DOHH2 (cell line): ENCODE measurements around the gene PLA2G4F.

Experiments
- H3F3A ChIP-seq: fragments of 200-600 bp; sonication (generic), shearing (Covaris generic); 2 replicates; pipeline ENCODE4 v1.6.0; 2016; ENCODE audit warnings: antibody characterized with exemption, mild to moderate bottlenecking; ENCODE audit not compliant: control insufficient read depth, insufficient read depth
- H3K27ac ChIP-seq: fragments of 200-600 bp; sonication (generic); 2 replicates; pipeline ENCODE4 v1.5.1; 2014; ENCODE audit warnings: low read depth, mild to moderate bottlenecking, low read length, moderate library complexity
- H3K27me3 ChIP-seq: fragments of 200-600 bp; sonication (generic); 2 replicates; pipeline ENCODE4 v1.6.1; 2014; ENCODE audit warnings: mild to moderate bottlenecking, low read length, mixed read lengths; ENCODE audit not compliant: control insufficient read depth
- H3K36me3 ChIP-seq: fragments of 200-600 bp; sonication (generic); 2 replicates; pipeline ENCODE4 v1.6.1; 2014; ENCODE audit warnings: mild to moderate bottlenecking, low read length, moderate library complexity, mixed read lengths; ENCODE audit not compliant: control insufficient read depth
- H3K4me1 ChIP-seq: fragments of 200-600 bp; sonication (generic); 2 replicates; pipeline ENCODE4 v1.6.1; 2014; ENCODE audit warnings: mild to moderate bottlenecking, low read length, mixed read lengths; ENCODE audit not compliant: control insufficient read depth
- H3K4me2 ChIP-seq: fragments of 200-600 bp; sonication (generic); 2 replicates; pipeline ENCODE4 v1.6.0; 2014; ENCODE audit warnings: mild to moderate bottlenecking, low read length, moderate library complexity
- H3K4me3 ChIP-seq: fragments of 200-600 bp; sonication (generic); 2 replicates; pipeline ENCODE4 v1.5.1; 2014; ENCODE audit warnings: mild to moderate bottlenecking, low read length, mixed read lengths
- H3K79me2 ChIP-seq: fragments of 200-600 bp; sonication (generic); 2 replicates; pipeline ENCODE4 v1.6.1; 2014; ENCODE audit warnings: mild to moderate bottlenecking, low read length, mixed read lengths; ENCODE audit not compliant: control insufficient read depth
- H3K9me2 ChIP-seq: fragments of 200-600 bp; sonication (generic); replicated peaks from 2 replicates; pipeline ENCODE4 v1.6.1; 2014; ENCODE audit warnings: mild to moderate bottlenecking, low read length, mixed read lengths; ENCODE audit not compliant: control insufficient read depth
- H3K9me3 ChIP-seq: fragments of 200-600 bp; sonication (generic); 2 replicates; pipeline ENCODE4 v1.6.1; 2014; ENCODE audit warnings: antibody characterized with exemption, low read length, mixed read lengths; ENCODE audit not compliant: control insufficient read depth, insufficient read depth
- H4K20me1 ChIP-seq: fragments of 200-600 bp; sonication (generic); 2 replicates; pipeline ENCODE4 v1.6.0; 2014; ENCODE audit warnings: low read depth, mild to moderate bottlenecking, antibody characterized with exemption, low read length, moderate library complexity; ENCODE audit not compliant: control insufficient read depth, insufficient read depth
- EZH2phosphoT487 ChIP-seq: fragments of 200-600 bp; sonication (generic); IDR thresholded peaks from 2 replicates; pipeline ENCODE4 v1.6.1; 2017; ENCODE audit warnings: borderline replicate concordance, mild to moderate bottlenecking, antibody characterized with exemption, low read length, moderate library complexity, mixed read lengths
- TF ChIP-seq, protein P1 (sequence below): fragments of 200-600 bp; sonication (generic); IDR thresholded peaks from one replicate; pipeline ENCODE4 v1.5.1; 2014; ENCODE audit warnings: antibody characterized with exemption, mild to moderate bottlenecking, low read depth, low read length; ENCODE audit not compliant: poor library complexity, severe bottlenecking

PLA2G4F gene, protein sequence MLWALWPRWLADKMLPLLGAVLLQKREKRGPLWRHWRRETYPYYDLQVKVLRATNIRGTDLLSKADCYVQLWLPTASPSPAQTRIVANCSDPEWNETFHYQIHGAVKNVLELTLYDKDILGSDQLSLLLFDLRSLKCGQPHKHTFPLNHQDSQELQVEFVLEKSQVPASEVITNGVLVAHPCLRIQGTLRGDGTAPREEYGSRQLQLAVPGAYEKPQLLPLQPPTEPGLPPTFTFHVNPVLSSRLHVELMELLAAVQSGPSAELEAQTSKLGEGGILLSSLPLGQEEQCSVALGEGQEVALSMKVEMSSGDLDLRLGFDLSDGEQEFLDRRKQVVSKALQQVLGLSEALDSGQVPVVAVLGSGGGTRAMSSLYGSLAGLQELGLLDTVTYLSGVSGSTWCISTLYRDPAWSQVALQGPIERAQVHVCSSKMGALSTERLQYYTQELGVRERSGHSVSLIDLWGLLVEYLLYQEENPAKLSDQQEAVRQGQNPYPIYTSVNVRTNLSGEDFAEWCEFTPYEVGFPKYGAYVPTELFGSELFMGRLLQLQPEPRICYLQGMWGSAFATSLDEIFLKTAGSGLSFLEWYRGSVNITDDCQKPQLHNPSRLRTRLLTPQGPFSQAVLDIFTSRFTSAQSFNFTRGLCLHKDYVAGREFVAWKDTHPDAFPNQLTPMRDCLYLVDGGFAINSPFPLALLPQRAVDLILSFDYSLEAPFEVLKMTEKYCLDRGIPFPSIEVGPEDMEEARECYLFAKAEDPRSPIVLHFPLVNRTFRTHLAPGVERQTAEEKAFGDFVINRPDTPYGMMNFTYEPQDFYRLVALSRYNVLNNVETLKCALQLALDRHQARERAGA

DNA sequence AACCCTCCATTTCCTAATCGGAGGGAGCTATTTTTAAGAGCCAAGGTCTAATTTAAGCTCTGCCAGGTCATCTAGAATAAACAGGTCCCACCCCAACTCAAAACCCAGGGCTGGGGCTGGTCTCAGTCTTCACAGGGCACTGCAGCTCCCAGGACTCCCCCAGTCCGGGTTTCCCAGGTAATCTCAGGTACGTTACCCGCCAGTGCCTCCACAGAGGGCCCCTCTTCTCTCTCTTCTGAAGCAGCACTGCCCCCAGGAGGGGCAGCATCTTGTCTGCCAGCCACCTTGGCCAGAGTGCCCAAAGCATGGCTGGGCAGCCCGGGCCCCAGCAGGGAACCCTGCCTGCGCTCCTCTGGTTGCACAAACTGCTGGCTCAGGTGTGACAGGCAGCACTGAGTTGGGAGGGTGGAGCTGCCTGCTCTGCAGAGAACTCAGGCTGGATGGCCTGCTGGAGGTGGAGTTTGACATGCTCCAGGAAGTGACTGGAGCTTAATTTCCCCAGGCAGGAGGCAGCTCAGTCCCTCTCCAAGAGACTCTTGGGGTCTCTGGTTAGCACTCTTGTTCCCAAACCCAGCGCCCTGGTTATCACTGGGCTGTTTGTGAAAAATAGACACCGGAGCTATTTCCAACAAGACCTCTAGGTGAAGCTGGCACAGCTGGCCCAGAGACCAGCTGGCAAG, at the start of gene PLA2G4F:
Gene PLA2G4F (minus strand): TSS at position 394 of the 680 bp plus-strand sequence. CDS start 87 bp downstream, at position 307.
- Histone ChIP-seq H4K20me1 (no peaks in the 10 kb centered on the region), H3K36me3 (peaks cover 18% of the 10 kb centered on the region), H3K9me3 (no peaks in the 10 kb centered on the region), H3K4me2 (no peak within 1 kb of the TSS), H3F3A (no peaks in the 10 kb centered on the region), H3K9me2 (no peaks in the 10 kb centered on the region), H3K79me2 (no peaks in the 10 kb centered on the region), H3K27ac (no peak within 1 kb of the TSS), H3K4me3 (no peak within 1 kb of the TSS), H3K4me1 (no peaks in the 10 kb centered on the region), H3K27me3 (no peaks in the 10 kb centered on the region)
- TF ChIP-seq EZH2phosphoT487: no peak
- TF ChIP-seq, protein P1, sequence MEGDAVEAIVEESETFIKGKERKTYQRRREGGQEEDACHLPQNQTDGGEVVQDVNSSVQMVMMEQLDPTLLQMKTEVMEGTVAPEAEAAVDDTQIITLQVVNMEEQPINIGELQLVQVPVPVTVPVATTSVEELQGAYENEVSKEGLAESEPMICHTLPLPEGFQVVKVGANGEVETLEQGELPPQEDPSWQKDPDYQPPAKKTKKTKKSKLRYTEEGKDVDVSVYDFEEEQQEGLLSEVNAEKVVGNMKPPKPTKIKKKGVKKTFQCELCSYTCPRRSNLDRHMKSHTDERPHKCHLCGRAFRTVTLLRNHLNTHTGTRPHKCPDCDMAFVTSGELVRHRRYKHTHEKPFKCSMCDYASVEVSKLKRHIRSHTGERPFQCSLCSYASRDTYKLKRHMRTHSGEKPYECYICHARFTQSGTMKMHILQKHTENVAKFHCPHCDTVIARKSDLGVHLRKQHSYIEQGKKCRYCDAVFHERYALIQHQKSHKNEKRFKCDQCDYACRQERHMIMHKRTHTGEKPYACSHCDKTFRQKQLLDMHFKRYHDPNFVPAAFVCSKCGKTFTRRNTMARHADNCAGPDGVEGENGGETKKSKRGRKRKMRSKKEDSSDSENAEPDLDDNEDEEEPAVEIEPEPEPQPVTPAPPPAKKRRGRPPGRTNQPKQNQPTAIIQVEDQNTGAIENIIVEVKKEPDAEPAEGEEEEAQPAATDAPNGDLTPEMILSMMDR: no peak

DNA sequence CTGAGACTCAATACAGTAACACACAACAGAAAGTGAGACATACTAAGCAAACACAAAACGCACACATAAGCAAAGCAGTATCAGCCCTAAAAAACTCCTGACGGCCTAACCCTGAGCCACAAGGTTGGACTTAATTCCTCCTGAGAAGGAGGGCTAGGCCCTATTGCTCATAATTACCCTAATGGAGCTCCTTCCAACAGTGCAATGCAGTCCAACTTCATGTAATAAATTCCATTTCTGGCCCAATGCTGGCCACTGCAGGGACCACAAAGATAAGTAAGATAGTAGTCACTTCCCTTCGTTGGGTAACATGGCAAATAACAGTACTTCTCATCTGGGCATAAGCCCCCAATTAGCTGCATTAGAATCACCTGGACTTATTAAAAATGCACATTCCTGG, 47.5 kb upstream of the PLA2G4F start:
- no peaks in the 10 kb centered on the region for H3K9me3 ChIP-seq
- H3K27ac ChIP-seq: no peak overlapping the region
- peaks cover 55% of the 10 kb centered on the region for H3K79me2 ChIP-seq
- no peak overlapping the region for H3K4me3 ChIP-seq
- no peak overlapping the region for H3K4me2 ChIP-seq
- H3K27me3 ChIP-seq: no peaks in the 10 kb centered on the region
- H4K20me1 ChIP-seq: no peaks in the 10 kb centered on the region
- H3K36me3 ChIP-seq: peaks cover 23% of the 10 kb centered on the region
- no peaks in the 10 kb centered on the region for H3K9me2 ChIP-seq
- peaks cover 19% of the 10 kb centered on the region for H3K4me1 ChIP-seq
- no peaks in the 10 kb centered on the region for H3F3A ChIP-seq
- TF ChIP-seq EZH2phosphoT487: no peak
- TF ChIP-seq, protein P1: no peak

GRCh38 chr15:42202653-42203052, 46.2 kb upstream of the PLA2G4F start:
- TF ChIP-seq, protein P1: no peak
- TF ChIP-seq EZH2phosphoT487: no peak
- Histone ChIP-seq H4K20me1 (no peaks in the 10 kb centered on the region), H3K9me3 (no peaks in the 10 kb centered on the region; the same call in 1 of the 2 replicates), H3K4me3 (no peak overlapping the region), H3K27ac (no peak overlapping the region), H3K79me2 (peaks cover 50% of the 10 kb centered on the region), H3K9me2 (no peaks in the 10 kb centered on the region), H3K4me2 (no peak overlapping the region), H3K36me3 (peaks cover 24% of the 10 kb centered on the region), H3K4me1 (peaks cover 12% of the 10 kb centered on the region), H3F3A (no peaks in the 10 kb centered on the region), H3K27me3 (no peaks in the 10 kb centered on the region)
